Activated CD4-positive, CD25-positive, alpha-beta regulatory T cell treated with anti-CD3 and anti-CD28 coated beads, Interleukin-2, amount 50 U/mL, for 72 hours (primary cell): ENCODE data around the gene ICAM3.
A peak's percentile ranks its signal among the peaks of the same experiment; 100 is the strongest.
"Not testable (repeated sequence)": the region's sequence is repeated elsewhere in the genome, so short reads cannot be mapped to it uniquely, and the experiment has no call there.

Experiments used
- DNase-seq: peaks from one replicate; pipeline ENCODE4 v3.0.0; 2021

Gene ICAM3

DNA sequence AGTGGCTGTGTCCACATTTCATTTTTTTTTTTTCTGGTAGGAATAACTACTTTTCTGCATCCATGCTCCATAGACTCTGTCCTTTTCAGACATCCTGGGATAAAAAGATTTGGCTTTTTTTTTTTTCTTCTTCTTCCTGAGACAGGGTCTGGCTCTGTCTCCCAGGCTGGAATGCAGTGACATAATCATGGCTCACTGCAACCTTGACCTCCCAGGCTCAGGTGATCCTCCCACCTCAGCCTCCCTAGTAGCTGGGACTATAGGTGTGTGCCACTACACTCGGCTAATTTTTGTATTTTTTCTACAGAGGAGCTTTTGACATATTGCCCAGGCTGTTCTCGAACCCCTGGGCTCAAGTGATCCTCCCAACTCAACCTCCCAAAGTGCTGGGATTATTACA is 4.1 kb upstream of the ICAM3 start:
- no peak for DNase-seq

DNA sequence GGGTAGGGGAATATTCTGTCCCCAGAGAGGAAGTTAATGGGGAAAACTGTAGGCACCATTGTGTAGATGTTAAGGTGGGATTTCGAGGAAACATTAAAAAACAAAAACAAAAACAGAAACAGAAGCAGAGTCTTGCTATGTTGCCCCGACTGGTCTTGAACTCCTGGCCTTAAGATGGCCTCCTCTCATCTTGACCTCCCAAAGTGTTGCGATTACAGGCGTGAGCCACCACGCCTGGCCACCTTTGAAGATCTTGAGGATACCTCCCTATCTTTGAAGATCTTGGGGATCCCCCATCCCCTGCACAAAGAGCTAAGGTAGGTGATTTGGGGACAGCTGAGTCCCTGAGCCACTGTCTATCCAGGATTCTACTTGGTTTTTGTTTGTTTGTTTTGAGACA is 553 bp upstream of the ICAM3 start:
- DNase-seq = no peak

DNA sequence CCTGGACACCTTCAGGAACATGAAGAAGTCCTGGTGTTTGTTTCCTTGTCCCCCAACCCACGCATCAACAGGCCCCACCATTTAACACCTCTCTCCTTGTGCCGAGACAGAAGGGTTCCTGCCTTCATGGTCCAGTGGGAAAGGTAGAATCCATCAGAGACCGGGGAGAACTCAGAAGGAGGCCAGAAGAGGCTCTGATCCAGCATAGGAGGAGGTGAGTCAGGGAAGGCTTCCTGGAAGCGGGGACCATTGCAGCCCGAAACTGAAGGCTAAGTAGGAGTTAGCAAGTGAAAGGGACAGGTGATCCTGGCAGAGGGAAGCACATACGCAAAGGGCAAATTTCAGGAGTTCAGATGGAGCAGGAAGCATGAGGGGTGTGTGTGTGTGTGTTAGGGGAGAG is 484 bp downstream of the ICAM3 start:
- no peak for DNase-seq

DNA sequence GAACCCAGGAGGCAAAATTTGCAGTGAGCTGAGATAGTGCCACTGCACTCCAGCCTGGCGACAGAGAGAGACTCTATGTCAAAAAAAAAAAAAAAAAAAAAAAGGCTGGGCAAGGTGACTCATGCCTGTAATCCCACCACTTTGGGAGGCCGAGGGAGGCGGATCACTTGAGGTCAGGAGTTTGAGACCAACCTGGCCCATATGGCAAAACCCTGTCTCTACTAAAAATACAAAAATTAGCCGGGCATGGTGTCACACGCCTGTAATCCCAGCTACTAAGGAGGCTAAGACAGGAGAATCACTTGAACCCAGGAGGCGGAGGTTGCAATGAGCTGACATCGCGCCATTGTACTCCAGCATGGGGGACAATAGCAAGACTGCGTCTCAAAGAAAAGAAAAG is 2.7 kb downstream of the ICAM3 start:
- DNase-seq = not testable (repeated sequence)

DNA sequence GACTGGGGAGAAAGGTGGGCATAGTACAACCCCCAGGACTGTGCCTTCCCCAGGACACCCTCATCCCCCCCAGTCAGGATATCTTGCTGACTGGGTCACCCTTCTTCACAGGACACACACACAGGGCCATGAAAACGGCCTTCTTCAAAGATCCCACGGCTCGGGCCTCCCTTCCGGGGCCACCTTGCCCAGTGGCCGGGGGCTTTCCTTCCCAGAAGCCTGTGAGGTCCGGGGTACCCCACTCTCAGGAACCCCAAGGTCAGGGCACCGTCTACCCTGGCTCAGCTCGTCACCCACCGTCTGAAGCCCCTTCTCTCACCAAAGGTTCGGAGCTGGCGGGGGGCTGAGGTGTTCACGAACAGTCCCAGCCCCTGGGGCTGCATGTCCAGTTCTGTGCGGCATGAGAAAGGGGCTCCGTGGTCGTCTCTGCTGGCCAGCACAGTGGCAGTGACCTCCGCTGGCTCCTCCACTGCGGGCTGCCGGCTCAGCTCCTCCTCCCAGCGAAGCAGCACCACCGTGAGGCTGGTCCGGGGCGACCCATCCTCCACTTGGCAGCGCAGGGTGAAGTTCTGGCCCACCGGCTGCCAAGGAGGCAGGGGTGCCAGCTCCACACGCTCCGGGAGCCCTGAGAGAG is 4.0 kb downstream of the ICAM3 start:
- DNase-seq = no peak

DNA sequence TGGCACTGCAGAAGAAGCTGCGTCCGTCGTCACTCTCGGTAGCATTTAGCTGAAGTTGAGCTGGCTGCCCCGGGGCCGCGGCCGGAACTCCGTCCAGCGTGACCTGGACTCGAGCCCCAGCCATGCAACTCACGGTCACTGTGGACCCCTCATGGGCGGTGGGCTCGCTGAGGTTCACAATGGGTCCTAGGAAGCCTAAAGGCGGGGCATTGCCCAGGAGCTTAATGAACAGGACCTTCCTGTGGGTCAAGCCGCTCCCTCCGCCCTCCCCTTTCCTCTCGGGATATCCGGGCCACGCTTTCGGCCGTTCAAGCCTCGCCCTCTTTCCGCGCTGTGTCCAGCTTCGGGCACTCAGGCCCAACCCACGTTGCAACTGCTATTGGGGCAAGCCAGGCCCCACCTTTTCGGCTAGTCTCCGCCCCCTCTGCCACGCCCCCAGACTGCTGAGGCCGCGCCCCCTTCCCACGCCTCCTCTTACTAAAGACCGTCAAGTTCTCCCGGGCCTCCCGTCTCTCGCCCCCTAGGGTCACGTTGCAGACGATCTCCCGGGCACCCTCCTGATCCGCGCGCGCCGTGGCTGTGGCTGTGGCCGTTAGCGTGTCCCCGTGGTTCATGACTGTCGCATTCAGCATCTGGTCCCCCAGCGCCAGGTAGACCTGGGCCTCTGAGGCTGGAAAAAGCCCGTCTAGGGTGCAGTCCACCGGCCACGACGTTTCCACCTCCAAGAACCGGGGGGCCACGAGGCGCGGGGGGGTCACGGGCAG is 4.7 kb downstream of the ICAM3 start:
- DNase-seq = peak; percentile 61

DNA sequence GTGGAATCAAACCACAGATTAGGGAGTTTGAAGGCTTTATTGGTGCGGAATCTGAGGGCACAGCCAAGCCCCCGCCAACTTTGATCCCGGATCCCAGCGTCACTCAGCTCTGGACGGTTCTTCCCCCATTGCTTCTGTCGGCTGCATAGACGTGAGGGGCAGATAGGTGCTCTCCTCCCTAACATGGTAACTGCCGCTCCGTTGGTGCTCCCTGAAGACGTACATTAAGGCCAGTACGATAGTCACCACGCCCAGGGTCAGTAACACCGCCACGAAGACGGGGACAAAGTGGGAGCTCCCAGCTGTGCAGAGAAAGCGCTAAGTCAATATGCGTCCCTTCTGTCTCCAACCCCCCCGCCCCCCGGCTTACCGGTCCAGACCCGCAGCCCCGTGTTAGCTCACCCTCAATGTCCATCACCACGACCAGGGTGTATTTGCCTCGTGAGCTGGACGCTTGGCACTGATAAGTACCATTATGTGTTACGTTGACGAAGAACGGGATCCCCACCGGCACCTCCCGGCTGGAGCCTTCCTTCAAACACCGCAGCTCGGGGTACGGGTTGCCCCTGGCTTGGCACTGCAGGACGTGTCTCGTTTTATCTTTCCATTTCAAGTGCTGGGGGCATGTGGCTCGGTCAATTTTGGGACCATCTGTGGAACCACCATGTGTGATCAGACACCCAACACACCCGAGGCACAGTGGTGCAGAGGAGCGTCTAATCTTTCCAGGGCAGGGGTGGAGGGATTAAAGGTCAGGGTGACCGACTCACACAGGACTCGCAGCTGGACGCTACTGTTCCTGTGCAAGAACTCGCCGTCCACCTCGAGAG is 5.5 kb downstream of the ICAM3 start:
- DNase-seq = no peak

DNA sequence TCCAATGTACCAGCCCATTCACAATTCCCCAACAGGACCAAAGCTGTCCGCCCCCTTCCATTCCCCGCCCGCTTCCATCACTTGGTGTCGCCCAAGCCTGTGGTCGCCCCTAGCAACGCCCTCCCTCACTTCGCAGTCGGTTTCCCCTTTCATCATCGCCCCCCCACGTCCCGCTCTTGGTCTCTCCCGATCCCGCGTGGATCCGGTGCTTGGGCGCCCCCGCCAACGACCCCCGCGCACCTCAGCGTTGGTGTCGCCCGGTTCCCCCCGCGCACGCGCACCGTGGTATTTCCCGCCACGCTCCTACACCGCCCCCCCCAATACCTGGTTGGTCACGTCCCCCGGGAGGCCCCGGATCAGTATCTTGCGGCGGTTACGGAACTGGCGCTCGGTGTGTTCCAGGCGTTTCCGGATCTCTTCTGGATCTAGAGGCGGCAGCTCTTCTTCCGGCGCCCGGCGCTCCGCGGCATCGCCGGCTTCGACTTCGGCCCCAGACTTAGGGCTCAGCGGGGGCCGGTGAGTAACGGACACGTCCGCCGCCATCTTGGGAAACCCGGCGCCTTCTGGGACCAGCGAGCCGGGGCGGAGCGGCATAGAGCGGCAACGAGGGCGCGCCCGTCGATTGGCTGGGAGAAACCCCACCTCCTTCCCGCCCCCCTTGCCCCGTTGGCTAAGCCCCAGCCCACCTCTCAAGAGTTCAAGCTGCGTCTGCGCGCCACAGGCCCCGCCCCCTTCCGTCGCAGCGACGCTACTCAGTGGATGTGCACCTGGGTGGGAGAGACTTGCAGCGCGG is 6.3 kb downstream of the ICAM3 start, which contains the start of gene RAVER1:
TSS of gene RAVER1 (minus strand) at position 565 of the 793 bp plus-strand sequence. CDS start at position 543, 22 bp downstream.
- DNase-seq = peak; percentile 98

DNA sequence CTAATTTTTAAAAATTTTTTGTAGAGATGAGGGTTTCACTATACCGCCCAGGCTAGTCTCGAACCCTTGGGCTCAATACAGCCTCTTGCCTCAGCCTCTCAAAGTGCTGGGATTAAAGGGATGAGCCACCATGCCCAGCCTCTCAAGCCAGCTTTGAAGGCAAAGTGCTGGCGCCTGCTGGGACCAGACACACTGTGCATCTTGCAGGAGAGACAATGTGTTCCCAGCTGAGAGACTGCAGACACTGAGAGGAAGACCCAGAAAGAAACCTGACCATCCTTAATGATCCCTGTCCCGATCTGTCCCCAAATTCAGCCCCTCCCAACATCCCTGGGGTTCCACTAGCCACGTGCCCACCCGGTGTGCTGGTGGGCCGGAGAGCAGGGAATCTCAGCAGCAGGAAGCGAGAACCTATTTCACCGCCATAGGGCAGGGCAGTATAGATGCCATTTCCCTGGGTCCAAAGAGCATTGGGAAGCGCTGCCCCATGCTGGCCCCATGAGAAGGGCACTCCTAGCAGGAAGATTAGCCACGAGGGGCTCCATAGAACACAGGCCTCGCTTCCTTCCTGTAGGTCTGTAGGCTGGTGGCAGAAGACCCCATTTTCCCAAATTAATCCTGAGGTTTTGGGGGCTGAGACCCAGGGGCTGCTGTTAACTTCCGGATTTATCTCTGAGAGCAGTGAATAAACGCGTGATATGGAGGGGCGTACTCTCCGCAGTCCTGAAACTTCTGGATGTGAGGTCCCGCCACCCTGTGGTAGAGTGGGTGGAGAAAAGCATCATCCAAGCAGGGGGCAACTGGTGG is 7.1 kb downstream of the ICAM3 start:
- no peak for DNase-seq

DNA sequence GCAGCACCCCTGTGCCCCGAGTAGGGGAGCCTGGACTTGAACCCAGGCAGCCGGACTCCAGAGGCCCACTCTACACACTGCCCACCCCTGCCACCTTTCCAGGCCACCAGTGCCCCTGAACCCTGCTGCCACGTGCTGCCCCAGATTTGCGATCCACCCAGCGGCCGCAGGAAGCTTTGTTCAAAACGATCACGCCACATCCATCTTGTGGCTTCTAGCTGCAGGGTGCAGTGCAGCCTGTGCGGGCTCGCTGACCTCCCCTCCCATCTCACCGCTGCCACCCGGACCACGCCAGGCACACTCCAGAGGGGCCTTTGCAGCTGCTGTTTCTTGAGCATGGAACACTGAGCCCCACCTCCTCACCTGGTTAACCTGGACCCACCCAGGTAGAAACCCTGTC is 9.9 kb downstream of the ICAM3 start:
- DNase-seq = no peak

DNA sequence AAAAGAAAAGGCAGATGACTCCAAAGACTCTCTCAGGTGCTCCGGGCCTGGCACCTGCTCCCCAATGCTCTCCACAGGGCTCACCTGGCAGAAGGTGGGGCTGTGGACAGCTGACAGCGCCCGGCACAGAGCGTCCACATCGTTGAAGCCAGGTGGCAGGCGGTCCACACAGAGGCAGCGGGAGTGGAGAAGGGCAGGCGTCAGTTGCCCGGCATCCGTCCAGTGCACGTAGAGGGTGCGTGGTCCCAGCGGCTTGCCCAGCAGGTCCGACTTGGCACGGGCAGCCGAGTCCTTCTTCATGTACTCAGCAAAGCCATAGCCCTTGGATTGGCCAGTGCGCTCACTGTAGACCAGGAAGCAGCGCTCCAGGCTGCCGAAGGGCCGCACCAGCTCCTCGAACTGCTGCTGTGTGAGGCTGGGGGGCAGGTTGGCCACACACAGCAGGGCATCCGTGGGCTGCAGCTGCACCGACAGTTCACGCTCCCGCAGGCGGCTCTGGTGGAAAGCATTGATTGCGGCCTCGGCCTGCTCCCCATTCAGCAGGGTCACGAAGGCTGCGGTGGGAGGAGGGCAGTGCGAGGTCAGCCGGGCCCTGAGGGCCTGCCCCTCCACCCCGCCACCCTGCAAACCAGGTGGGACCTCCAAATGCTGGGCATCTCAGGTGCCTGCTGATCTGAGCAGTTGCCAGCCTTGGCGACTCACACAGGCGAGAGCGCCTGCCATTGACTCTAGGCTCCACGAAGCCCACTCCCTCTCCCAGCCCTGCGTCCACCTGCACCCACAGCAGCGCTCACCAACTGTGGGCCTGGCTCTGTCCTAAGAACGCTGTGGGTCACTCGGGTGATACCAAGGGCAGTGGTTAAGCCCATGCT is 10.6 kb downstream of the ICAM3 start:
- DNase-seq = no peak

DNA sequence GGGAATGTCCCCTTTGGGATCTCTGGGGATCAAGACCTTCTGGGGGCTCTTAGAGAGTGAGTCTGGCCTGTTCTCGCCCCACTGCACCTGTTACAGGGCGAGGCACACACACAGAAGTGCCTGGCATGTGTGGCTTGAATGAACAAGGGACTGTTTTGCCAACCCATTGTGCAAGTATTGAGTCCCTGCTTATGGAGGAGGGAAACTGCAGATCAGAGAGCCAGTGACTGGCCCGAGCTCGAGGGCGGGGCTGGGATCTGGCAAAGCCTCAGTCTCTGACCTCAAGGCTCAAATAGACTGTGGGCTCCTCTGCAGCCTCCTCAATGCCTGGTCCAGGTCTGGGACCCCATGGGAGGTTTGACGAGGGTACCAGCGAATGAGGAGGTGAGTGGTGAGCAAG is 11.6 kb downstream of the ICAM3 start:
- DNase-seq = no peak

DNA sequence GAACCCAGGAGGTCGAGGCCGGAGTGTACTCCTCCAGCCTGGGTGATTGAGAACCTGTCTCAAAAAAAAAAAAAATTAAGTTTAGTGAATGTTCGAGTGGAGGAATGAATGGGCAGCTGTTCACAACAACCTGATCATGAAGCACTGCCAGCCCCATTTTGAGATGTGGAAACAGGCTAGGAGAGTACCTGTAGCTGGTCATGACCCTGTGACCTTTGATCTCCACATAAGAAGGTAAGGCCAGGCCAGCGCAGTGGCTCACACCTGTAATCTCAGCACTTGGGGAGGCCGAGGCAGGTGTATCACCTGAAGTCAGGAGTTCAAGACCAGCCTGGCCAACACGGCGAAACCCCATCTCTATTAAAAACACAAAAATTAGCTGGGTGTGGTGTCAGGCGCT is 13.7 kb downstream of the ICAM3 start:
- DNase-seq = no peak

DNA sequence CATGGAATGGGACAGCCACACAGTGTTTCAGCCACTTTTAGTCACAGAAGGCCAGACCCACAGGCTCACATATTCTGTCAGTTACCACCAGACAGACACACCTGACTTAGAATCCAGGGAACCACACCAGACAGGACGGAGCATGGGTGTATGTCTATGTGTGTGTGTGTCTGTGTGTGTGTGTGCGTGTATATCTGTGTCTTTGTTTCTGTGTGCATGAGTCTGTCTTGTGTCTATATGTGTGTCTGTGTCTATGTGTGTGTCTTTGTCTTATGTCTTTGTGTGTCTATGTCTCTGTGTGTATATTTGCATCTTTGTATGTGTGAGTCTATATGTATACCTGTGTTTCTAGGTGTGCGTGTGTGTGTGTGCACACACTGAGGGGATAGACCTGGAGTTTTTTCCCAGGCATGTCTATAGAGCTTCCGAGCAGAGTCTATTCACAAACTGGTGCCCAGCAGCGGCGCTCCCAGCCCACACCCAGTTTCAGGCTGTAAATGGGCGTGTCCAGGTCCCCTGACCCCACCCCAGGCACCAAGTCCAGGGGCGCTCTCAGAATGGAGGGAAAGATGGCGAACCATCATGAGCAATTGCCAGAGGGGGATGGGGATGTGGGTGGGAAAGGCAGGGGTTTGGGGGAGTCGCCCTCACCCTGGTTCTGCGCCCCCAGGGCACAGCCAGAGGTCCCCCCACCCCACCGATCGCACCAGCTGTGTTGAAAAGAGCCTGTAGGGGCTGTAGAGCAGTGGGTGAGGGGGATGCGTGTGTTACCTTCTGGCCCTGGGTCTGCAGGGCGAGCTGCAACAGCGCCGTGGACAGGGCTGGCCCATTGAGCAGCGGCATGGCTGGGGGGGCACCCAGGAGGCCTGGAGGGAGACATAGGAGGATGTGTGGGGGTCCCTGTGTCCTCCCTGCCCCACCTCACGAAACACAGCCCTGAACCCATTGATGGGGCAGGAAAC is 17.3 kb downstream of the ICAM3 start:
- DNase-seq = no peak

DNA sequence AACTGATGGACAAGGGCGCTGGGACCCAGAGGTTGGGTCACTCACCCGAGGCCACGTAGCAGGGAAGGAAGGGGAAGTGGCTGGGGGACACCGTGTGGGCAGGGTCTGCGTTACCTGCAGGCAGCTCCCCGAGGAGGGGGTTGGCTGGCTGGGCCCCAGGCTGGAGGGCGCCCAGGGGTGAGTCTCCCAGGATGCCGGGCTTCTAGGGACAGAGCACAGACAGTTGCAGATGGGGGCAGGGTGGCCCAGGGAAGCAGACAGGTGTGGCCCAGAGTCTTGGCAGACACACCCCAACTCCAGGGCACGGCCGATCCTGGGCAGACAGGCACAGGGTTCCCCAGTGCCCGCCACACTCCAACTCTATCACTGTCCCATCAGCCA is 18.0 kb downstream of the ICAM3 start:
- no peak for DNase-seq

DNA sequence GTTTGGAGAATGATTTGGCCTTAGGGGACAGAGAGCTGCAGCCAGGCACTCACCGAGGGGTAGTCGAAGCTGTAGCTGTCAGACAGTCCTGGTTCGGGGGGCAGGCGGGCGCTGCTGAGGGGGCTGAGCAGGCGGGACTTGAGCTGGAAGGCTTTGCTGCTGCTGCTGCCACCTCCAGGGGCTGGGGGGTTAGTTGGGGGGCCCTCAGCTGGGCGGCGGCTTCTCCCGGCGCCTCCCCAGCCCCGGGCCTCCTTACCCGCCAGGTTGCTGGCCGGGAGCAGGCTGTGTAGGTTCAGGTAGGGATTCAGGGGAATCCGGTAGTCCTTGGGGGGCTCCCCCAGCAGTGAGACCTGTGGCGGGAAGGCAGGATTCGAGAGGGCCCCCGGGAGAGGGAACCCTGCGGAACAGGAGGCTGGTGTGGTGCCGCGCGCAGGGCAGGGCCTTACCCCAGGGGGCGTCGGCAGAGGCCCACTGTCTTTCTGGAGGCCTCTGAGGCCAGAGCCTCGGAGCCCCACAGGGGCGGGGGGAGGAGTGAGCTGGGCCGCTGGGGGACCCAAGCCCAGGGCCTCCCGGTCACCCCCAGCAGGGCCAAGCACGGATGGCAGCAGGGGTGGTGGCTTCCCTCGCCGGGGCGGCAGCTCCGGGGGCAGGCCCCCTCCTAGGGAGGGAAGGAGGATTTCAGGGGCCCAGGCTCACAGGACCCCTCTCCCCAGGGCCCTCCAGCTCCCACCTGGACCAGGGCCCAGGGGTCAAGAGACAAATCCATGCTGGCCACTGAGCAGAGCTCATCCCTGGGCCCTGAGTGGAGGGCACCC is 18.6 kb downstream of the ICAM3 start:
- no peak for DNase-seq

DNA sequence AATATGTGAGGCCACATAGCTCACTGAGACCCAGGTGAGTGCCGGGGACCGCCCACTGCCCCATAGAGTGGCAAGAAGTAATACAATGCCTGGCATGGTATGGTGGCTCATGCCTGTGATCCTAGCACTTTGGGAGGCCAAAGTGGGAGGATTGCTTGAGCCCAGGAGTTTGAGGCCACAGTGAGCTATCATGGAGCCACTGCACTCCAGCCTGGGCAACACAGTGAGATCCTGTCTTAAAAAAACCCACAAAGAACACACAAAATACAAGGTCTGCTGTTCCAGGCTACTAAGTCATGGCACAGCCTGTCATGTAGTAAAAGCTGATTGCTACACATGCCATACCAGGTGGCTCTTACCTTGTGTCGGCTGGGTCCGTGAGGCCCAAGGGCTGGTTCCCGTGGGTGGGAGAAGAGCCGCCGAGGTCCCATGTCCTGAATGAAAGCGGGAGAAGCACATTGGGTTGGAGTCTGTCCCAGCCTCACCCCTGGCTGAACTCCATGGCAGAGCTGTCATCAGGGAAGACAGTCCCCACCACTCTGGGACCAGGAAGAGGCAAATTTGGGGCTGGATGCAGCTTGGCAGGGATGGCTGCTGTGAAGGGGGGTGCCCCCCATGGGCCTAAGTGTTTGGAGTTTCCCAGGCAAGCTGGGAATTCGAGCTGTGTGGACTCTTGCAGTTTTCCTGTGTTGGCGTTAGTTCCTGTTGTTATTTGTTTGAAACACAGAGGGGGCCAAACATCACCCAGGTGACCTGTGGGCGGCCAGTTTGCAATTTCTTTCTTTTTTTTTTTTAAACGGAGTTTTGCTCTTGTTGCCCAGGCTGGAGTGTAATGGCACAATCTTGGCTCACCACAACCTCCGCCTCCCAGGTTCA is 20.4 kb downstream of the ICAM3 start:
- no peak for DNase-seq
